Neural cell (in vitro differentiated cells): Measurements from ENCODE around the gene C9orf78.

ENCODE experiments used
- EZH2 ChIP-seq: fragments of 200-600, 300-800 bp; shearing (Covaris generic), sonication (generic); IDR thresholded peaks from 2 replicates; pipeline ENCODE4 v1.6.1; 2014; ENCODE audit warnings: antibody characterized with exemption, low read length, borderline replicate concordance, mild to moderate bottlenecking; ENCODE audit not compliant: insufficient read depth, poor library complexity, severe bottlenecking
- TAF1 ChIP-seq: IDR thresholded peaks from 2 replicates; pipeline ENCODE4 v1.6.1; 2012; ENCODE audit warnings: low read depth
- TF ChIP-seq, protein P1 (sequence below): fragments of 450-650 bp; IDR thresholded peaks from 2 replicates; pipeline ENCODE4 v1.5.1; 2014; ENCODE audit warnings: antibody characterized with exemption, mild to moderate bottlenecking, moderate library complexity; ENCODE audit not compliant: poor library complexity, severe bottlenecking
- TF ChIP-seq, protein P2 (sequence below): IDR thresholded peaks from 2 replicates; pipeline ENCODE4 v1.6.1; 2012; ENCODE audit warnings: borderline replicate concordance

DNA sequence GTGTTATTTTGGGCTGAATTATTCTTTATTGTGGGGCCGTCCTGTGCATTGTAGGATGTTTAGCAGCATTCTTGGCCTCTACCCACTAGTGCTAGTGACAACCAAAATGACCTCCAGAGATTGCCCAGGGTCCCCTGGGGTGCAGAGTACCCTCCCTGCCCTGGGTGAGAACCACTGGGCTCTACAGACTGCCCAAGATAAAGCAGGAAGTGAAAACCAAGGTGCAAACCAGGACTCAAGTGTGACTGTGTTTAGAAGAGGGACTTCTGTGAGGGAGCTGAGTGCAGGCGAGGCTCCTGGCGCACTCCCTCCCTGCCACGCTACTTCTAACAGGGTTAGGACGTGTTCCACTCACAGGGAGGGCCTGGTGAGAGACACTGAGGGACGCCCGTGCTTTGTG lies 41.7 kb upstream of the C9orf78 start:
- TF ChIP-seq, protein P1, sequence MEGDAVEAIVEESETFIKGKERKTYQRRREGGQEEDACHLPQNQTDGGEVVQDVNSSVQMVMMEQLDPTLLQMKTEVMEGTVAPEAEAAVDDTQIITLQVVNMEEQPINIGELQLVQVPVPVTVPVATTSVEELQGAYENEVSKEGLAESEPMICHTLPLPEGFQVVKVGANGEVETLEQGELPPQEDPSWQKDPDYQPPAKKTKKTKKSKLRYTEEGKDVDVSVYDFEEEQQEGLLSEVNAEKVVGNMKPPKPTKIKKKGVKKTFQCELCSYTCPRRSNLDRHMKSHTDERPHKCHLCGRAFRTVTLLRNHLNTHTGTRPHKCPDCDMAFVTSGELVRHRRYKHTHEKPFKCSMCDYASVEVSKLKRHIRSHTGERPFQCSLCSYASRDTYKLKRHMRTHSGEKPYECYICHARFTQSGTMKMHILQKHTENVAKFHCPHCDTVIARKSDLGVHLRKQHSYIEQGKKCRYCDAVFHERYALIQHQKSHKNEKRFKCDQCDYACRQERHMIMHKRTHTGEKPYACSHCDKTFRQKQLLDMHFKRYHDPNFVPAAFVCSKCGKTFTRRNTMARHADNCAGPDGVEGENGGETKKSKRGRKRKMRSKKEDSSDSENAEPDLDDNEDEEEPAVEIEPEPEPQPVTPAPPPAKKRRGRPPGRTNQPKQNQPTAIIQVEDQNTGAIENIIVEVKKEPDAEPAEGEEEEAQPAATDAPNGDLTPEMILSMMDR: no peak
- TF ChIP-seq, protein P2, sequence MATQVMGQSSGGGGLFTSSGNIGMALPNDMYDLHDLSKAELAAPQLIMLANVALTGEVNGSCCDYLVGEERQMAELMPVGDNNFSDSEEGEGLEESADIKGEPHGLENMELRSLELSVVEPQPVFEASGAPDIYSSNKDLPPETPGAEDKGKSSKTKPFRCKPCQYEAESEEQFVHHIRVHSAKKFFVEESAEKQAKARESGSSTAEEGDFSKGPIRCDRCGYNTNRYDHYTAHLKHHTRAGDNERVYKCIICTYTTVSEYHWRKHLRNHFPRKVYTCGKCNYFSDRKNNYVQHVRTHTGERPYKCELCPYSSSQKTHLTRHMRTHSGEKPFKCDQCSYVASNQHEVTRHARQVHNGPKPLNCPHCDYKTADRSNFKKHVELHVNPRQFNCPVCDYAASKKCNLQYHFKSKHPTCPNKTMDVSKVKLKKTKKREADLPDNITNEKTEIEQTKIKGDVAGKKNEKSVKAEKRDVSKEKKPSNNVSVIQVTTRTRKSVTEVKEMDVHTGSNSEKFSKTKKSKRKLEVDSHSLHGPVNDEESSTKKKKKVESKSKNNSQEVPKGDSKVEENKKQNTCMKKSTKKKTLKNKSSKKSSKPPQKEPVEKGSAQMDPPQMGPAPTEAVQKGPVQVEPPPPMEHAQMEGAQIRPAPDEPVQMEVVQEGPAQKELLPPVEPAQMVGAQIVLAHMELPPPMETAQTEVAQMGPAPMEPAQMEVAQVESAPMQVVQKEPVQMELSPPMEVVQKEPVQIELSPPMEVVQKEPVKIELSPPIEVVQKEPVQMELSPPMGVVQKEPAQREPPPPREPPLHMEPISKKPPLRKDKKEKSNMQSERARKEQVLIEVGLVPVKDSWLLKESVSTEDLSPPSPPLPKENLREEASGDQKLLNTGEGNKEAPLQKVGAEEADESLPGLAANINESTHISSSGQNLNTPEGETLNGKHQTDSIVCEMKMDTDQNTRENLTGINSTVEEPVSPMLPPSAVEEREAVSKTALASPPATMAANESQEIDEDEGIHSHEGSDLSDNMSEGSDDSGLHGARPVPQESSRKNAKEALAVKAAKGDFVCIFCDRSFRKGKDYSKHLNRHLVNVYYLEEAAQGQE: no peak
- TF ChIP-seq EZH2: no peak
- TF ChIP-seq TAF1: no peak
